ENCODE data around the gene JAKMIP3.
A peak's percentile ranks its signal among the peaks of the same experiment; 100 is the strongest.

JAKMIP3 gene

GRCh38 chr10:132065491-132066105 is at the start of gene JAKMIP3:
Gene JAKMIP3, plus strand, starts transcription at chr10:132065946. Its CDS starts 38,863 bp downstream, at chr10:132104809.
- no peak for TF ChIP-seq Cebpa-rat (IDR thresholded peaks at IDR 0.05)
- Histone ChIP-seq H3K36me3 (no peaks in the 10 kb centered on the region), H3K27ac (no peak within 1 kb of the TSS), H3K4me1 (peaks cover 0 to 36% (median 31%) of the 10 kb centered on the region in 10 experiments; a peak in 16 of 20 replicates), H3K27me3 (peaks cover 6 to 30% (median 21%) of the 10 kb centered on the region in 11 experiments; a peak in 20 of 22 replicates), H4K20me1 (no peaks in the 10 kb centered on the region; a peak in 1 of 22 replicates), H3K9ac (peak within 1 kb of the TSS in 3 of 11 experiments; percentile 2 to 25 (median 17); a peak in 5 of 22 replicates), H3K9me3 (replicated peaks in 1 of 11) (no peaks in the 10 kb centered on the region), H3K4me2 (peak within 1 kb of the TSS; percentile 32 to 71 (median 54)), H3K4me3 (no peak within 1 kb of the TSS)

DNA sequence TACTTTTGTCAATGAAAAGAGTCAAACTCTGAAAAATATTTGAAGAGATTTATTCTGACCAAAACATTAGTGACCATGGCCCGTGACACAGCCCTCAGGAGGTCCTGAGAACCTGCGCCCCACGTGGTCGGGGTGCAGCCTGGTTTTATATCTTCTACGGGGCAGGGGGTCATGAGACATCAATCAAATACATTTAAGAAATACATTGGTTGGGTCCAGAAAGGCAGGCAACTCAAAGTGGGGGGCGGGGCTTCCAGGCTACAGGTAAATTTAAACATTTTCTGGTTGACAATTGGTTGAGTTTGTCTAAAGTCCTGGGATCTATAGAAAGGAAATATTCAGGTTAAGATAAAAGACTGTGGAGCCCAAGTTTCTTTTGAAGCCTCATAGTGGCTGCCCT is 49.2 kb upstream of the JAKMIP3 start:
- no peaks in the 10 kb centered on the region for H3K36me3 ChIP-seq
- no peaks in the 10 kb centered on the region for H4K20me1 ChIP-seq
- H3K9ac ChIP-seq, result no peak overlapping the region
- no peak for TF ChIP-seq Cebpa-rat (IDR thresholded peaks at IDR 0.05)
- no peaks in the 10 kb centered on the region for H3K27me3 ChIP-seq
- H3K27ac ChIP-seq, result no peak overlapping the region
- H3K4me2 ChIP-seq, result no peak overlapping the region
- H3K4me3 ChIP-seq, result no peak overlapping the region
- peaks cover 0 to 9% (median 0%) of the 10 kb centered on the region in 11 experiments; a peak in 3 of 22 replicates for H3K9me3 ChIP-seq (replicated peaks in 1 of 11)
- peaks cover 0 to 14% (median 2%) of the 10 kb centered on the region in 10 experiments; a peak in 6 of 20 replicates for H3K4me1 ChIP-seq

DNA sequence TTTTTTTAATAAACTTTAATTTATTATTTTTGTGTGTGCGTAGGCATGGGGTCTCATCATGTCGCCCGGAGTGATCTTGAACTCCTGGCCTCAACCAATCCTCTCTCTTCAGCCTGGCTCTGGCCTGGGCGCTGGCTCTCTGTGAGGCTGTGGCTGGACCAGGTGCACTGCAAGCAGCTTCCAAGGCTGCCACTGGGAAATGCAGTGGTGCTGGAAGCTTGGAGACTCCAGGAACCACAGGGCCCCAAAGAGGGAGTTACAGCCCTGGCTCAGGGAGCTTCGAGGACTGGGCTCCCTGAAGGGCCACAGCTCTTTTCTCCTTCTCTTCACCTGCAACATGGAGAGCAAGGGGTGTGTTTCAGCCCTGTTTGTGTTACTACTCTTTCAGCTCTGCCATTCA is 47.3 kb upstream of the JAKMIP3 start:
- Histone ChIP-seq H3K27ac (no peak overlapping the region), H4K20me1 (0 out of 22 replicates have a peak, but pooled peaks cover 0 to under 1% (median 0%) of the 10 kb centered on the region in 11 experiments), H3K4me3 (no peak overlapping the region), H3K9me3 (replicated peaks in 1 of 11) (peaks cover 0 to 9% (median 0%) of the 10 kb centered on the region in 11 experiments; a peak in 3 of 22 replicates), H3K4me1 (peaks cover 0 to 11% (median 7%) of the 10 kb centered on the region in 10 experiments; a peak in 9 of 20 replicates), H3K27me3 (peaks cover 2 to 4% (median 3%) of the 10 kb centered on the region in 11 experiments; a peak in 21 of 22 replicates), H3K36me3 (no peaks in the 10 kb centered on the region), H3K9ac (no peak overlapping the region), H3K4me2 (no peak overlapping the region)
- no peak for TF ChIP-seq Cebpa-rat (IDR thresholded peaks at IDR 0.05)

- H3K27ac ChIP-seq, result no peak overlapping the region
- peaks cover 0 to 5% (median 0%) of the 10 kb centered on the region in 11 experiments; a peak in 1 of 22 replicates for H4K20me1 ChIP-seq
- H3K4me3 ChIP-seq, result no peak overlapping the region
- TF ChIP-seq Cebpa-rat (IDR thresholded peaks at IDR 0.05), result no peak
- H3K4me2 ChIP-seq, result no peak overlapping the region
- no peak overlapping the region for H3K9ac ChIP-seq
- H3K36me3 ChIP-seq, result no peaks in the 10 kb centered on the region
- peaks cover 0 to 9% (median 0%) of the 10 kb centered on the region in 11 experiments; a peak in 3 of 22 replicates for H3K9me3 ChIP-seq (replicated peaks in 1 of 11)
- H3K27me3 ChIP-seq, result peaks cover 9 to 13% (median 11%) of the 10 kb centered on the region in 11 experiments; a peak in 21 of 22 replicates
- peaks cover 0 to 11% (median 5%) of the 10 kb centered on the region in 10 experiments; a peak in 6 of 20 replicates for H3K4me1 ChIP-seq
Observed at GRCh38 chr10:132019366-132019765, 46.4 kb upstream of the JAKMIP3 start.

DNA sequence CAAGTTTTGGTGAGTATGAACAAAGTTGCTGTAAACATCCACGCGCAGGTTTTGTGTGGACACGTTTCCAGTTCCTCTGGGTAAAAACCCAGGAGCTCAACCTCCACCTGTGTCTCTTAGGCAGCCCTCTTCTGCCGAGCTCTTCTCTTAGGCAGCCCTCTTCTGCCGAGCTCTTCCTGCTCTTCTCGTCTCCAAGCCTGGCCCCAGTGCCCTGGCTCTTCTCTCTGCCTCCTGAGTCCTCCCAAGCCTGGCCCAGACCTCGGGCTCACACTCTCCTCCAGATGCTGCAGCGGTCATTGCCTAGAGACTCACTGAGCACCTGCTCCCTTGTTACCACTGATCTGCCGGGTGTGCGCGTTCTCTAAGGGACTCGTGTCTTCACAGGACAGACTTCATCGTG is 45.3 kb upstream of the JAKMIP3 start:
- H3K9ac ChIP-seq, result no peak overlapping the region
- H3K27ac ChIP-seq, result no peak overlapping the region
- peaks cover 0 to 11% (median 4%) of the 10 kb centered on the region in 10 experiments; a peak in 6 of 20 replicates for H3K4me1 ChIP-seq
- H3K4me3 ChIP-seq, result no peak overlapping the region
- no peak for TF ChIP-seq Cebpa-rat (IDR thresholded peaks at IDR 0.05)
- H3K4me2 ChIP-seq, result no peak overlapping the region
- H3K9me3 ChIP-seq (replicated peaks in 1 of 11), result peaks cover 0 to 9% (median 0%) of the 10 kb centered on the region in 11 experiments; a peak in 2 of 22 replicates
- no peaks in the 10 kb centered on the region for H3K36me3 ChIP-seq
- peaks cover 0 to 5% (median 0%) of the 10 kb centered on the region in 11 experiments; a peak in 1 of 22 replicates for H4K20me1 ChIP-seq
- peaks cover 9 to 20% (median 12%) of the 10 kb centered on the region in 11 experiments; a peak in 21 of 22 replicates for H3K27me3 ChIP-seq

DNA sequence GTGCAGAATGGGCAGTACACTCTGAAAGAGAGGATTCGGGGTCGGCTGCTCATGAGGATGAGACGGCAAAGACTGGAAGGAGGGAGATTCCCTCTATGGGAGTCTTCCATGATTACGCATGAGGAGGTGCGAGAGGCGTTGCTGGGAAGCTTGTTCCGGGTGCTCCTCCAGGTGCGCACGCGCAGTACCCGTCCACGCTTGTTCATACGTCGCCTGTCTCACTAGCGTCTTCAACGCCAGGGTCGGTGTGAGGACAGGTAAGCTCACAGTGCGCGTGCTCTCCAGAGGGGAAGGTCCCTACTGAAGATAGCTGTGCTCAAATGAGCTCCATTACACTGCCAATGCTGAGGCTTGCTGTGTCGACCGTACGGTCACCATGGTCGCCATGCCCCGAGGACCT is 44.7 kb upstream of the JAKMIP3 start:
- Histone ChIP-seq H3K9ac (no peak overlapping the region), H3K36me3 (no peaks in the 10 kb centered on the region), H4K20me1 (peaks cover 0 to 5% (median 0%) of the 10 kb centered on the region in 11 experiments; a peak in 1 of 22 replicates), H3K4me2 (no peak overlapping the region), H3K9me3 (replicated peaks in 1 of 11) (peaks cover 0 to 9% (median 0%) of the 10 kb centered on the region in 11 experiments; a peak in 2 of 22 replicates), H3K4me1 (peaks cover 0 to 11% (median 2%) of the 10 kb centered on the region in 10 experiments; a peak in 6 of 20 replicates), H3K27me3 (peaks cover 9 to 20% (median 12%) of the 10 kb centered on the region in 11 experiments; a peak in 21 of 22 replicates), H3K4me3 (no peak overlapping the region), H3K27ac (no peak overlapping the region)
- no peak for TF ChIP-seq Cebpa-rat (IDR thresholded peaks at IDR 0.05)

GRCh38 chr10:132021504-132022143 is 44.1 kb upstream of the JAKMIP3 start:
- no peak overlapping the region for H3K27ac ChIP-seq
- H3K4me3 ChIP-seq, result no peak overlapping the region
- H3K4me2 ChIP-seq, result no peak overlapping the region
- no peaks in the 10 kb centered on the region for H3K36me3 ChIP-seq
- H3K9me3 ChIP-seq (replicated peaks in 1 of 11), result peaks cover 0 to 9% (median 0%) of the 10 kb centered on the region in 11 experiments; a peak in 2 of 22 replicates
- peaks cover 0 to 11% (median 2%) of the 10 kb centered on the region in 10 experiments; a peak in 6 of 20 replicates for H3K4me1 ChIP-seq
- peaks cover 0 to 5% (median 0%) of the 10 kb centered on the region in 11 experiments; a peak in 1 of 22 replicates for H4K20me1 ChIP-seq
- TF ChIP-seq Cebpa-rat (IDR thresholded peaks at IDR 0.05), result no peak
- H3K27me3 ChIP-seq, result peaks cover 9 to 20% (median 12%) of the 10 kb centered on the region in 11 experiments; a peak in 21 of 22 replicates
- H3K9ac ChIP-seq, result no peak overlapping the region

- Histone ChIP-seq H3K9me3 (replicated peaks in 1 of 11) (peaks cover 0 to 9% (median 0%) of the 10 kb centered on the region in 11 experiments; a peak in 2 of 22 replicates), H3K4me3 (no peak overlapping the region), H3K36me3 (no peaks in the 10 kb centered on the region), H3K9ac (no peak overlapping the region), H3K4me1 (peaks cover 0 to 11% (median 2%) of the 10 kb centered on the region in 10 experiments; a peak in 6 of 20 replicates), H3K27ac (no peak overlapping the region), H3K4me2 (no peak overlapping the region), H3K27me3 (peaks cover 9 to 20% (median 12%) of the 10 kb centered on the region in 11 experiments; a peak in 21 of 22 replicates), H4K20me1 (peaks cover 0 to 5% (median 0%) of the 10 kb centered on the region in 11 experiments; a peak in 1 of 22 replicates)
- no peak for TF ChIP-seq Cebpa-rat (IDR thresholded peaks at IDR 0.05)
Observed at GRCh38 chr10:132022241-132022640, 43.5 kb upstream of the JAKMIP3 start.

All from BLaER1 treated with 17β-estradiol and CSF1 and Interleukin-3, amounts not matched to agents 10 nM and 100 nM (cell line).